PFSK-1 (cell line): ENCODE data around the gene LPCAT2.

Source experiments
- POLR2AphosphoS5 ChIP-seq: IDR thresholded peaks from 2 replicates; pipeline ENCODE4 v1.6.1; 2012; ENCODE audit warnings: low read depth, mild to moderate bottlenecking, control low read depth, low read length, moderate library complexity
- TAF1 ChIP-seq: IDR thresholded peaks from 2 replicates; pipeline ENCODE4 v1.6.1; 2012; ENCODE audit warnings: low read length, control low read depth, borderline replicate concordance; ENCODE audit not compliant: insufficient read depth
- TF ChIP-seq, protein P1 (sequence below), 2 experiments: IDR thresholded peaks; 2 replicates each; pipeline versions ENCODE4 v1.6.1 to v1.8.0; 2011 to 2012; ENCODE audit warnings: low read depth in 2 of 2, low read length in 2 of 2, control low read depth in 1 of 2, inconsistent platforms in 1 of 2, mild to moderate bottlenecking in 1 of 2, moderate library complexity in 1 of 2; ENCODE audit not compliant: insufficient read depth in 1 of 2

DNA sequence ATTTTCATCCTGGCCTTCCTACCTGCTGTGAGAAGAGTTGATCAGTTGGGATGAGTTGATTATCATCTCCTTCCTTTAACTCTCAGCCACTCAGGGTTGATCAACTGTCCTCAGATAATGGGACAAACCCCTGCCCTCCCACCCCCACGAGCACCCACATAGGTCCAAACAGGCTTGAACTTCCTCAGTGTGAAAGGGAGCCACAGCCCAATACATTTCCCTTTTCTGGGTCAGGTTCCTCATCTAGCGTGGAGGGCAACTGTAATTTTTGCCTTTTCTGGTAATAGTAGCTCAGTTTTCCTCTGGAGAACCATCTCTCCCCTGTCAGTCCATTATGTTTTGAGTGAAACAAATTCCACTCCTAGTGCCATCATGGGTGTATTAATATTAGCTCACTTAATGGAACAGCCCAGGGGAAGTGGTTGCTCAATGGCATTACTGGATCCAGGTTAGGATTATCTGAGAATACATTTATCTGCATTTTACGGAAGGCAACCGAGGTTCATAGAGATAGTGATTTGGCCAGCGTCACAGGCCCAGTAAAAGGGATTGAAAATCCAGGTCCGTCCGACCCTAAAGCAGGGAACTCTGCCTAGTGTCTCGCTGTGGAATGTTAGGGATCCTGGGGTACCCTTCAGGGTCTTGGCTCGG is 476 bp upstream of the LPCAT2 start:
- TF ChIP-seq, protein P1, sequence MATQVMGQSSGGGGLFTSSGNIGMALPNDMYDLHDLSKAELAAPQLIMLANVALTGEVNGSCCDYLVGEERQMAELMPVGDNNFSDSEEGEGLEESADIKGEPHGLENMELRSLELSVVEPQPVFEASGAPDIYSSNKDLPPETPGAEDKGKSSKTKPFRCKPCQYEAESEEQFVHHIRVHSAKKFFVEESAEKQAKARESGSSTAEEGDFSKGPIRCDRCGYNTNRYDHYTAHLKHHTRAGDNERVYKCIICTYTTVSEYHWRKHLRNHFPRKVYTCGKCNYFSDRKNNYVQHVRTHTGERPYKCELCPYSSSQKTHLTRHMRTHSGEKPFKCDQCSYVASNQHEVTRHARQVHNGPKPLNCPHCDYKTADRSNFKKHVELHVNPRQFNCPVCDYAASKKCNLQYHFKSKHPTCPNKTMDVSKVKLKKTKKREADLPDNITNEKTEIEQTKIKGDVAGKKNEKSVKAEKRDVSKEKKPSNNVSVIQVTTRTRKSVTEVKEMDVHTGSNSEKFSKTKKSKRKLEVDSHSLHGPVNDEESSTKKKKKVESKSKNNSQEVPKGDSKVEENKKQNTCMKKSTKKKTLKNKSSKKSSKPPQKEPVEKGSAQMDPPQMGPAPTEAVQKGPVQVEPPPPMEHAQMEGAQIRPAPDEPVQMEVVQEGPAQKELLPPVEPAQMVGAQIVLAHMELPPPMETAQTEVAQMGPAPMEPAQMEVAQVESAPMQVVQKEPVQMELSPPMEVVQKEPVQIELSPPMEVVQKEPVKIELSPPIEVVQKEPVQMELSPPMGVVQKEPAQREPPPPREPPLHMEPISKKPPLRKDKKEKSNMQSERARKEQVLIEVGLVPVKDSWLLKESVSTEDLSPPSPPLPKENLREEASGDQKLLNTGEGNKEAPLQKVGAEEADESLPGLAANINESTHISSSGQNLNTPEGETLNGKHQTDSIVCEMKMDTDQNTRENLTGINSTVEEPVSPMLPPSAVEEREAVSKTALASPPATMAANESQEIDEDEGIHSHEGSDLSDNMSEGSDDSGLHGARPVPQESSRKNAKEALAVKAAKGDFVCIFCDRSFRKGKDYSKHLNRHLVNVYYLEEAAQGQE (IDR thresholded peaks at IDR 0.05; ENCODE audit: insufficient read depth in 1 of 2, low read depth in 2 of 2, low read length in 2 of 2), result no peak
- TF ChIP-seq POLR2AphosphoS5 (no peak), TAF1 (no peak)
